HCT116 (cell line): ENCODE results near the gene INPP4A. TPM values are rescaled to one million over a fixed set of nuclear protein-coding genes. Genes with fewer than 3 reads are reported as not detected.
"Not testable (repeated sequence)": the region's sequence is repeated elsewhere in the genome, so short reads cannot be mapped to it uniquely, and the experiment has no call there.

ENCODE experiments used
- ATAC-seq: fragments of 200-7000 bp; cut with Tn5 transposase; 2 replicates; pipeline ENCODE4 v1.9.1; 2020; ENCODE audit warnings: mild to moderate bottlenecking, moderate library complexity
- BruUV-seq: library from RNA; stranded (reverse); fragments of 400-500 nt; replicated peaks from 2 replicates; lab custom pipeline; 2021; lab: Mats Ljungman, UMichigan
- CTCF ChIA-PET: fragments of 300-600 bp; sonication (Branson Sonifier 250); formaldehyde crosslinking; loops from one replicate; lab custom pipeline; 2021; ENCODE audit warnings: antibody characterized with exemption; lab: Charles Lee
- POLR2A ChIA-PET: fragments of 300-600, 350-600 bp; sonication (Branson Sonifier 250); formaldehyde crosslinking; loops from one replicate; lab custom pipeline; 2021; ENCODE audit warnings: antibody characterized with exemption; lab: Charles Lee
- RAD21 ChIA-PET, 2 experiments: fragments of 300-600 bp; sonication (Branson Sonifier 250); formaldehyde crosslinking; loops; one replicate each; lab custom pipeline; 2023; ENCODE audit warnings: low total read pairs in 2 of 2; ENCODE audit not compliant: uncharacterized antibody in 2 of 2, unreplicated experiment in 2 of 2, low non-redundant PET in 1 of 2; lab: Charles Lee
- DNase-seq: peaks from one replicate; pipeline ENCODE4 v3.0.0-alpha.2; 2010; ENCODE audit warnings: low read depth, low spot score
- H2AFZ ChIP-seq: fragments of 200-600 bp; shearing (Covaris generic), sonication (generic); 2 replicates; pipeline ENCODE4 v1.6.1; 2017; ENCODE audit warnings: low read depth, mixed run types, mixed read lengths, antibody characterized with exemption, low read length; ENCODE audit not compliant: poor library complexity, severe bottlenecking
- H3K27ac ChIP-seq: 2 replicates; pipeline ENCODE4 v1.5.1; 2012; ENCODE audit warnings: low read depth, low read length
- H3K27me3 ChIP-seq: fragments of 200-600 bp; sonication (generic); 2 replicates; pipeline ENCODE4 v1.6.1; 2016; ENCODE audit warnings: mixed run types, low read length, mixed read lengths; ENCODE audit not compliant: insufficient read depth
- H3K36me3 ChIP-seq, 2 experiments: fragments of 200-500 bp in 1 of 2; fragments of 200-600 bp in 1 of 2; sonication (Bioruptor generic) in 1 of 2; sonication (generic) in 1 of 2; 2 replicates each; pipeline versions ENCODE4 v1.5.1 to v1.6.1; 2014 to 2016; ENCODE audit warnings: low read length in 2 of 2, inconsistent platforms in 1 of 2, mixed read lengths in 1 of 2, mixed run types in 1 of 2; ENCODE audit not compliant: insufficient read depth in 2 of 2, control insufficient read depth in 1 of 2
- H3K4me1 ChIP-seq, 2 experiments: fragments of 200-600 bp in 1 of 2; sonication (generic) in 1 of 2; 2 replicates each; pipeline versions ENCODE4 v1.5.1 to v1.6.1; 2012 to 2017; ENCODE audit warnings: low read length in 2 of 2, inconsistent platforms in 1 of 2, mild to moderate bottlenecking in 1 of 2, mixed read lengths in 1 of 2, mixed run types in 1 of 2, moderate library complexity in 1 of 2; ENCODE audit not compliant: insufficient read depth in 2 of 2, control insufficient read depth in 1 of 2
- H3K4me2 ChIP-seq: fragments of 200-600 bp; sonication (generic); 2 replicates; pipeline ENCODE4 v1.6.1; 2017; ENCODE audit warnings: mixed run types, low read length, mixed read lengths
- H3K4me3 ChIP-seq, 2 experiments: fragments of 200-600 bp in 1 of 2; sonication (generic) in 1 of 2; replicated peaks in 1 of 2; 2 replicates each; pipeline ENCODE4 v1.5.1; 2011 to 2016; ENCODE audit warnings: low read length in 2 of 2, control low read depth in 1 of 2, low read depth in 1 of 2, mild to moderate bottlenecking in 1 of 2, mixed read lengths in 1 of 2, mixed run types in 1 of 2
- H3K79me2 ChIP-seq: fragments of 200-600 bp; sonication (generic); 2 replicates; pipeline ENCODE4 v1.6.1; 2017; ENCODE audit warnings: mild to moderate bottlenecking, mixed run types, low read length, moderate library complexity, mixed read lengths; ENCODE audit not compliant: insufficient read depth
- H3K9ac ChIP-seq: fragments of 200-600 bp; sonication (generic); 2 replicates; pipeline ENCODE4 v1.6.1; 2016; ENCODE audit warnings: low read length, mixed read lengths
- H3K9me2 ChIP-seq: fragments of 200-600 bp; sonication (generic), shearing (Covaris generic); 2 replicates; pipeline ENCODE4 v1.6.1; 2017; ENCODE audit warnings: mixed run types, mild to moderate bottlenecking, moderate library complexity; ENCODE audit not compliant: insufficient read depth
- H3K9me3 ChIP-seq, 2 experiments: fragments of 200-500 bp in 1 of 2; fragments of 200-600 bp in 1 of 2; sonication (Bioruptor generic) in 1 of 2; sonication (generic) in 1 of 2; 2 replicates each; pipeline ENCODE4 v1.6.1; 2014 to 2017; ENCODE audit warnings: low read length in 2 of 2, mixed read lengths in 2 of 2, inconsistent platforms in 1 of 2, low read depth in 1 of 2, mild to moderate bottlenecking in 1 of 2, mixed run types in 1 of 2, moderate library complexity in 1 of 2; ENCODE audit not compliant: control insufficient read depth in 1 of 2, insufficient read depth in 1 of 2
- H4K20me1 ChIP-seq: fragments of 200-600 bp; sonication (generic), shearing (Covaris generic); 2 replicates; pipeline ENCODE4 v1.6.1; 2017; ENCODE audit warnings: mixed run types, mild to moderate bottlenecking, moderate library complexity; ENCODE audit not compliant: insufficient read depth
- CBX3 ChIP-seq: IDR thresholded peaks from 2 replicates; pipeline ENCODE4 v1.6.1; 2012; ENCODE audit warnings: low read depth
- CEBPB ChIP-seq: IDR thresholded peaks from 2 replicates; pipeline ENCODE4 v1.6.1; 2012; ENCODE audit warnings: low read depth
- POLR2AphosphoS5 ChIP-seq: IDR thresholded peaks from 2 replicates; pipeline ENCODE4 v1.6.1; 2011; ENCODE audit warnings: mild to moderate bottlenecking, low read depth, low read length, moderate library complexity
- SP1 ChIP-seq: IDR thresholded peaks from 2 replicates; pipeline ENCODE4 v1.6.1; 2012; ENCODE audit warnings: low read depth
- intact Hi-C: fragments of 100-400 bp; cut with micrococcal nuclease; formaldehyde crosslinking; loops from 2 replicates; pipeline ENCODE4 v1.10.0; 2022
- total RNA-seq: library from RNA; stranded (reverse); gene quantifications from one replicate; pipeline ENCODE4 v1.2.1, GENCODE V29; 2021; ENCODE audit not compliant: unreplicated experiment

INPP4A gene
- total RNA-seq, 1 experiment from 2014 or later, result 18.5 TPM

GRCh38 chr2:98434492-98434891 lies 10.2 kb upstream of the INPP4A start:
- Histone ChIP-seq H2AFZ (no peak overlapping the region), H3K4me3 (no peak overlapping the region), H3K4me2 (no peak overlapping the region), H3K27ac (no peak overlapping the region), H3K9ac (no peak overlapping the region), H3K9me2 (no peaks in the 10 kb centered on the region), H3K36me3 (no peaks in the 10 kb centered on the region), H3K27me3 (no peaks in the 10 kb centered on the region), H4K20me1 (no peaks in the 10 kb centered on the region), H3K79me2 (no peaks in the 10 kb centered on the region), H3K4me1 (peaks cover 0 to 4% of the 10 kb centered on the region in 2 experiments; a peak in 1 of 4 replicates), H3K9me3 (peaks cover 0 to 4% of the 10 kb centered on the region in 2 experiments; a peak in 1 of 4 replicates)
- CTCF ChIA-PET, result no interaction called here
- TF ChIP-seq CBX3 (peak; percentile 50; the same call in 1 of the 2 replicates), POLR2AphosphoS5 (no peak)
- ATAC-seq, result no peak
- RAD21 ChIA-PET, result no interaction called here
- intact Hi-C loops, result no loop called here
- BruUV-seq, result no TSS peak
- DNase-seq, result no peak
- POLR2A ChIA-PET, result no interaction called here

DNA sequence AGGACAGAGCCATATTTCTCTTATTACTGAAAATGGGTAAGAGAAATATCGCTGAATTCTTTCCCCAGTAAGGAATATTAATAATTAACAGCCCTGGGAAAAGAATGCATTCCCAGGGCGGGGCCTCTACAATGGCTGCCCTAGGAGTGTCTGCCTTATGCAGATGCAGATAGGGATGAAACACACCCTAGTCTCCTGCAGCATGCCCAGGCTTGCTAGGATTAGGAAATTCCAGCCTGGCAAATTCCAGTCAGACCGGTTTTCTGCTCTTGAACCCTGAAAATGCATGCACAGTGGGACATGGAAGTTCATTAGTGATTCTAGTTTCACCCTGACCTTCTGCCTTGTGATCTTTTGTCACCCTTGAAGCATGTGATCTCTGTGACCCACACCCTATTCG lies 9.0 kb upstream of the INPP4A start:
- H3K27ac ChIP-seq, BruUV-seq, H3K4me3 ChIP-seq, H2AFZ ChIP-seq, H4K20me1 ChIP-seq, CTCF ChIA-PET, POLR2A ChIA-PET, H3K27me3 ChIP-seq, RAD21 ChIA-PET, H3K9me3 ChIP-seq, H3K4me1 ChIP-seq, H3K9me2 ChIP-seq, intact Hi-C loops, H3K79me2 ChIP-seq, ATAC-seq, H3K9ac ChIP-seq, DNase-seq, H3K36me3 ChIP-seq: not testable (repeated sequence)
- H3K4me2 ChIP-seq, result peak overlapping the region; percentile 19; the same call in 1 of the 2 replicates
- TF ChIP-seq CBX3 (peak; percentile 85; the same call in 1 of the 2 replicates), CEBPB (peak; percentile 53; the same call in 1 of the 2 replicates), SP1 (peak; percentile 41; the same call in 1 of the 2 replicates)
